OCI-LY7 (cell line): ENCODE results near the gene DOCK1.

Experiments used
- EZH2phosphoT487 ChIP-seq: fragments of 200-600 bp; sonication (generic); IDR thresholded peaks from 2 replicates; pipeline ENCODE4 v1.6.1; 2018; ENCODE audit warnings: low read depth, borderline replicate concordance, mild to moderate bottlenecking, mixed run types, antibody characterized with exemption, low read length, moderate library complexity, mixed read lengths
- TF ChIP-seq, protein P1 (sequence below): fragments of 200-600 bp; sonication (generic); conservative IDR thresholded peaks from 2 replicates; pipeline ENCODE4 v1.5.1; 2014; ENCODE audit warnings: mild to moderate bottlenecking, antibody characterized with exemption, low read length, moderate library complexity, mixed read lengths

DNA sequence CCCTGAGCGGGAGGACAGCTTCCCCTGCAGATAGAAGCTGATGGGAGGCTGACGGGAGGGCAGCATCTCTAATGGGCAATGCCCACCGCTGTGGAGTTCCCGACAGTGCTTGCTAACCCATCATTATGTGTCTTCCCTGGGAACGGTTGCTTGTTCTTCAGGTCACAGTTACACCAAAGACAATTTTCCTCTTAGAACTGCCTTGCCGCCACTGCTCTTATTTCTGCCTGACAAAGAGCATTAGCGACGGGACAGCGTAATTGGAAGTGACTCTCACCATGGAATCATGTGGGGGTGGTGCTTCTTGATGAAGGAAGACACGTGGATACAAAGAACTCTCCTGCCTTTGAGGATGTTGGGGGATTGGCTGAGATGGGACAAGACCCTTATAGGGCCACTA lies 562.6 kb downstream of the DOCK1 start:
- TF ChIP-seq, protein P1, sequence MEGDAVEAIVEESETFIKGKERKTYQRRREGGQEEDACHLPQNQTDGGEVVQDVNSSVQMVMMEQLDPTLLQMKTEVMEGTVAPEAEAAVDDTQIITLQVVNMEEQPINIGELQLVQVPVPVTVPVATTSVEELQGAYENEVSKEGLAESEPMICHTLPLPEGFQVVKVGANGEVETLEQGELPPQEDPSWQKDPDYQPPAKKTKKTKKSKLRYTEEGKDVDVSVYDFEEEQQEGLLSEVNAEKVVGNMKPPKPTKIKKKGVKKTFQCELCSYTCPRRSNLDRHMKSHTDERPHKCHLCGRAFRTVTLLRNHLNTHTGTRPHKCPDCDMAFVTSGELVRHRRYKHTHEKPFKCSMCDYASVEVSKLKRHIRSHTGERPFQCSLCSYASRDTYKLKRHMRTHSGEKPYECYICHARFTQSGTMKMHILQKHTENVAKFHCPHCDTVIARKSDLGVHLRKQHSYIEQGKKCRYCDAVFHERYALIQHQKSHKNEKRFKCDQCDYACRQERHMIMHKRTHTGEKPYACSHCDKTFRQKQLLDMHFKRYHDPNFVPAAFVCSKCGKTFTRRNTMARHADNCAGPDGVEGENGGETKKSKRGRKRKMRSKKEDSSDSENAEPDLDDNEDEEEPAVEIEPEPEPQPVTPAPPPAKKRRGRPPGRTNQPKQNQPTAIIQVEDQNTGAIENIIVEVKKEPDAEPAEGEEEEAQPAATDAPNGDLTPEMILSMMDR: no peak
- no peak for TF ChIP-seq EZH2phosphoT487
